ENCODE data around the gene RASAL1. TPM values are rescaled to one million over a fixed set of nuclear protein-coding genes. Genes with fewer than 3 reads are reported as not detected.

The RASAL1 gene, protein sequence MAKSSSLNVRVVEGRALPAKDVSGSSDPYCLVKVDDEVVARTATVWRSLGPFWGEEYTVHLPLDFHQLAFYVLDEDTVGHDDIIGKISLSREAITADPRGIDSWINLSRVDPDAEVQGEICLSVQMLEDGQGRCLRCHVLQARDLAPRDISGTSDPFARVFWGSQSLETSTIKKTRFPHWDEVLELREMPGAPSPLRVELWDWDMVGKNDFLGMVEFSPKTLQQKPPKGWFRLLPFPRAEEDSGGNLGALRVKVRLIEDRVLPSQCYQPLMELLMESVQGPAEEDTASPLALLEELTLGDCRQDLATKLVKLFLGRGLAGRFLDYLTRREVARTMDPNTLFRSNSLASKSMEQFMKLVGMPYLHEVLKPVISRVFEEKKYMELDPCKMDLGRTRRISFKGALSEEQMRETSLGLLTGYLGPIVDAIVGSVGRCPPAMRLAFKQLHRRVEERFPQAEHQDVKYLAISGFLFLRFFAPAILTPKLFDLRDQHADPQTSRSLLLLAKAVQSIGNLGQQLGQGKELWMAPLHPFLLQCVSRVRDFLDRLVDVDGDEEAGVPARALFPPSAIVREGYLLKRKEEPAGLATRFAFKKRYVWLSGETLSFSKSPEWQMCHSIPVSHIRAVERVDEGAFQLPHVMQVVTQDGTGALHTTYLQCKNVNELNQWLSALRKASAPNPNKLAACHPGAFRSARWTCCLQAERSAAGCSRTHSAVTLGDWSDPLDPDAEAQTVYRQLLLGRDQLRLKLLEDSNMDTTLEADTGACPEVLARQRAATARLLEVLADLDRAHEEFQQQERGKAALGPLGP
- not detected in 2 replicates for total RNA-seq
- polyA plus RNA-seq (2012): not detected

GRCh38 chr12:113135178-113136127 lies at the start of gene RASAL1:
Gene RASAL1 (minus strand): TSS chr12:113135761. CDS start chr12:113135462, 299 bp downstream.
- DNase-seq (ENCODE audit: low read depth): no peak

DNA sequence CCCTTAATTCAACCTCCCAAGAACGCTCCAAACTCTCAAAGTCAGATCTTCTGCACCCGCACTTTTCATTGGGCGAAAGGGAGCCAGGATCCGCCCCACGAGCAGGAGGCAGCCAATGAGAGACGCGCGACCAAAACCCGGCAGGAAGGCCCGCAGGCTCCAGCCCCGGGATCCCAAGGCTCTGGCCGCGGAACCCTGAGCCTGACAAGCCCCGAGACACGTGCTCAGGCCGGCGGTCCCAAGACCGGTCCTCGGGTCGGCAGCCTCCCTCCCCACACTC lies 49.3 kb upstream of the RASAL1 start:
- DNase-seq (ENCODE audit: low read depth): peak; percentile 94

- no peak for DNase-seq (ENCODE audit: low read depth)
Observed at GRCh38 chr12:113184098-113184899, 48.7 kb upstream of the RASAL1 start.

DNA sequence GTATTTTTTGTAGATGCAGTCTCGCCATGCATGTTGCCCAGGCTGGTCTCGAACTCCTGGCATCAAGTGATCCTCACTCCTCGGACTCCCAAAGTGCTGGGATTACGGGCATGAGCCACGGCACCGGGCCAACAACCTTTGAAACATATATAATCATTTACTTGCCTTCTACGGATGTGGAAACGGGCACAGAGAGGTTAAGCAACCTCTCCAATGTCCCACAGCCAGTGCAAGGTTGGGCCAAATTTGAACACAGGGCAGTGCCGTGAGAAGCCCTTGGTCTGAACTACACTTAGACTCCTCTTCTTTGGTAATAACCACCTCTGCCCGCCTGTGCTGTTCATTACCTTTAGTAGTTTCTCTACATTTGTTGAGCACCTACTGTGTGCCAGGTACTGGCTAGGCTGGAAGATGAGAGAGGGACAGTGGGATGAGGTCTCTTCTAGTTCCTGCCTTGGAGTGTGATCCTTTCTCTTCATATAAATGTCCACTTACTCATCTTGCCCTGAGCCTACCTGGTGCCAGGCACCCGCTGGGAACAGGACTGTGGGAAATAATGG lies 47.5 kb upstream of the RASAL1 start:
- DNase-seq (ENCODE audit: low read depth): no peak

DNA sequence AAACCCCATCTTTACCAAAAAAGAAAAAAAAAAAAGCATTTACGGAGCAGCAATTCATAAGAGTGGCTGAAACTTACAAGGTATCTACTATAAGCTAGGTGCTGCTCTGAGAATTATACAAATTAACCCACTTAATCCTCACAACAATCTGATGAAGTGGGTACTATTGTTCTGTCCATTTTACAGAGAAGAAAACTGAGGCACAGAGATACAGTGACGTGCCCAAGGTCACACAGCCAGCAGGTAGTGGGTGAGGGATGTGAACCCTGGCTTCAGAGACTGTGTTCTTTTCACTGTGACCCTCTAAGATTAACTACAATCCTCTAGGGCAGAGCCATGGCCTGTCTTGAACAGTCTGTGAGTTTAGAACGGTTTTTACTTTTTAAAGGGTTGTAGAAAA lies 46.4 kb upstream of the RASAL1 start:
- no peak for DNase-seq (ENCODE audit: low read depth)

GRCh38 chr12:113180333-113180732 lies 44.8 kb upstream of the RASAL1 start:
- DNase-seq (ENCODE audit: low read depth): peak; percentile 65

GRCh38 chr12:113179023-113179422 lies 43.5 kb upstream of the RASAL1 start:
- no peak for DNase-seq (ENCODE audit: low read depth)

- peak; percentile 70 for DNase-seq (ENCODE audit: low read depth)
Observed at GRCh38 chr12:113174461-113175384, 39.2 kb upstream of the RASAL1 start.

DNA sequence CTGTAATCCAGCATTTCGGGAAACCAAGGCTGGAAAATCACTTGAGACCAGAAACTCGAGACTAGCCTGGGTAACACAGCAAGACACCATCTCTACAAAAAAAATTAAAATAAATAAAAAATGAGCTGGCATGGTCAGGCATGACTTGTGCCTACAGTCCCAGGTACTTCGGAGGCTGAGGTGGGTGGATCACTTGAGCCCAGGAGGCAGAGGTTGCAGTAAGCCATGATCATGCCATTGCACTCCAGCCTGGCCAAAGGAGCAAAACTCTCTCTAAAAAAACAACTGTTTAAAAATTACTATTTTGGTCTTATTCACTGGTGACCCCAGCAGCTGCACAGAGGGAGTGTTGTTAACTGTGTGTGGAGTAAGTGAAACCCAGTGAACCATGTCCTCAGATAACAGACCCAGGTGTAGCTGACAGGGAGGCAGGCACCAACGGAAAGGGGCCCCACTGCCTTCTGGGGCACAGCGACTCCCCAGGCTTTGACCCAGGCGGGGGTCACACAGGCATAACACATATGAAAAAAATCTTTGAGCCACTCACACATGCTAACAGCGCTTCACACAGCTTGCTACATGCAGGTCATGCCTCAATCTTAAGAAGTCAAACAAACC lies 37.6 kb upstream of the RASAL1 start:
- no peak for DNase-seq (ENCODE audit: low read depth)

GRCh38 chr12:113172185-113172584 lies 36.6 kb upstream of the RASAL1 start:
- DNase-seq (ENCODE audit: low read depth): no peak

- DNase-seq (ENCODE audit: low read depth): peak; percentile 38
Observed at GRCh38 chr12:113171543-113171942, 36.0 kb upstream of the RASAL1 start.

DNA sequence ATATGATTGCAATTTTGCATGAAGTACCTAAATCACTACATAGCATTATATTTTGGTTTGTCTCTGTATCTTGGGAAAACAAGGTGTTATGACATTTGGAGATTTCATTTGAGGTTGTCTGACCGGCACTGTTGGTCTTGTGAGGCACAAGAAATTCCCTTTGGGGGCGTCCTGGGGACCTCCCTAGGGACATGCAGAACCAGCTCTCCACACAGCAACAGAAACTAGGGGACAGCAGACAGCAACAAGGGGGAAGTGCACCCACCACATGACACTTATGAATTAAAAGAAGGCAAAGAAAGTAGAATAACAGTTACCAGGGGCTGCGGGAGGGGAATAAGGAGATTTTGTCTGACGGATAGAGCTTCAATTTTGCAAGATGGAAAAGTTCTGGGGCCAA lies 35.4 kb upstream of the RASAL1 start:
- no peak for DNase-seq (ENCODE audit: low read depth)

DNA sequence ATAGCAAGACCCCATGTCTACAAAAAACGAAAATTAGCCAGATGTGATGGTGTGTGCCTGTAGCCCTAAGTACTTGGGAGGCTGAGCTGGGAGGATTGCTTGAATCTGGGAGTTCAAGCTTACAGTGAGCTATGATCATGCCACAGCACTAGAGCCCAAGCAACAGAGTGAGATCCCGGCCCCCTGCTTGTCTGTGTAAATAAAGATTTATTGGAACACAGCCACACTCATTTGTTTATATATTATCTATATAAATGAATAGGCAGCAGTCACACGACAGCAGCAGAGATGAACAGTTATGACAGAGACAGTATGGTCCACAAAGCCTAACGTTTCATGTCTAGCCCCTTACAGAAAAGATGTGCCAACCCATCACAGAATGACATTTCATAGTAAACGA lies 34.9 kb upstream of the RASAL1 start:
- no peak for DNase-seq (ENCODE audit: low read depth)

DNA sequence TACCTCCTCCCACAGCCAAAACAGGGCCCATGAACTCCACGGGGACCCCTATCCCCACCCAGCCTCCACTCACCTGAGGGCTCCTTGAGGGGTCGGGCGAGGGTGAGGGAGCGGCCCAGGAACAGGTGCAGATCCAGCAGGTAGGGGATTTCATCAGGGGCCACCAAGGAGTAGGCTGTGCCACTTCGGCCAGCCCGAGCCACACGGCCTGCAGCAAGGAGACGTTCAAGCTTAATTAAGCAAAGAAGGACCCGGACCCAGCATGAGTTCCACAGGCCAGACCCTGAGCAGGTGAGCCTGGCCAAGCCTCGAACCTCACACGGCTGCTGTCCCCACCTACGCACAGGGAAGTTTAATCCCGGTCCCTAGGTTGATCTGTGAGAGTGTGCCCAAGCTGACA lies 34.1 kb upstream of the RASAL1 start:
- DNase-seq (ENCODE audit: low read depth): no peak

GRCh38 chr12:113167868-113168267 lies 32.3 kb upstream of the RASAL1 start:
- DNase-seq (ENCODE audit: low read depth): no peak

DNA sequence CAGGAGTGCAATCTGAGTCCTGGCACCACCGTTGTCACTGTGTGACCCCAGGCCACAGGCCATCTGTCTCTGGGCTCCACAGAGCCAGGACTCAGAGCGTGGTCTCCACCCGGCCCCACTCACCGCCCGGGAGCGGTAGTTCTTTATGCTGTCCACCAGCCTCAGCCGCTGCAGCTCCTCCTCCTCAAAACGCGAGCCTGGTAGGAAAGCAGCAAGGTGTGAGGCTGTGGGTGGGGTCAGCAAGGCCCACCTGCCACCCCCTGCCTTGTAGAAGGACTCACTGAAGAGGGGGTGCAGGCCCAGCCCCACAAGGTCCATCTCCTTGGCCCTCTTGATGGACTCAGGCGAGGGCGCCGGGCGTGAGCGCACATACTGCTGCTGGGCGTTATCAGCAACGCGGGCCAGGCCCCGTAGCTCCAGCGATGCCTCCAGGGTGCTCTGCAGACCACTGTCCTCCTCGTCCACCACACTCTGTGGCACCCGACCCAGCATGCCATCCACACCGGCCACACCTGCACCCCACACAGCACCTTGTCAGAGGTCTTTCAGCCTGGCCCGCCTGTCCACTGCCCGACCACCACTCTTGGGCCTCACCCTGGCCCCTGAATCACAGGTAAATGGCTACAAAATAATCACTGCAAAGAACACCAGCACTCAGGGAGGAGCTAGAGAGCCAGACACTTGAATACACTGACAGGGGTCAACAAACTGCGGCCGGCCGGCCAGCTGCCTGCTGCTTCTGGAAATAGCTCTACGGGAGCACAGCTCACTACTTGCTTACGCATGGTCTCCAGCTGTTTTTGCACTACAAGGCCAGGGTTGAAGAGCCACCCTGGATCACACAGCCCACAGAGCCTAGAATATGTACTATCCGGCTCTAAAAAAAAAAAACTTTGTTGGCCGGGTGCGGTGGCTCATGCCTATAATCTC lies 30.2 kb upstream of the RASAL1 start:
- DNase-seq (ENCODE audit: low read depth): no peak

- DNase-seq (ENCODE audit: low read depth): no peak
Observed at GRCh38 chr12:113164014-113164413, 28.5 kb upstream of the RASAL1 start.

DNA sequence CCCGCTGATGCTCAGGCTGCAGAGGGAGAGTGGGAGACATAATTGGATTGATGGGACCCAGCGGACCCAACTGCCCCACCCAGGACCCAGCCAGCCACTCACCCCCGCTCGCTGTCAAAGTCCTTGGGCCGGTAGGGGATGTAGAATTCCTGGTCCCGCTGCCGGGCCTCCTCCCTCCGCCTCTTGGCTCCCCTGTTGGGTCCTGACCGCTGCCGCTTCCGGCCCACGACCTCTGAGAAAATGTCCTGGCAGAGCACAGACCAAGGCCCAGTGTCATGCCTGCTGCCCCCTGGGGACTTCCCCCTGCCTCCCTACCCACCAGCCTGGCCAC lies 27.4 kb upstream of the RASAL1 start:
- no peak for DNase-seq (ENCODE audit: low read depth)
